Ectodermal cell (in vitro differentiated cells): ENCODE results near the gene ACTRT2.

ENCODE experiments used
- H3K27ac ChIP-seq: 2 replicates; pipeline ENCODE4 v1.7.0; 2013; ENCODE audit warnings: mild to moderate bottlenecking, low read depth, low read length; ENCODE audit not compliant: insufficient read depth, poor library complexity, severe bottlenecking
- H3K27me3 ChIP-seq: 2 replicates; pipeline ENCODE4 v1.7.0; 2013; ENCODE audit warnings: mild to moderate bottlenecking, low read length; ENCODE audit not compliant: insufficient read depth, control insufficient read depth, poor library complexity, severe bottlenecking
- H3K36me3 ChIP-seq: one replicate; pipeline ENCODE4 v1.7.0; 2013; ENCODE audit warnings: low read length; ENCODE audit not compliant: control insufficient read depth, insufficient read depth
- H3K4me1 ChIP-seq: one replicate; pipeline ENCODE4 v1.7.0; 2013; ENCODE audit warnings: low read length; ENCODE audit not compliant: control insufficient read depth, insufficient read depth
- H3K4me3 ChIP-seq: 2 replicates; pipeline ENCODE4 v1.7.0; 2013; ENCODE audit warnings: low read depth, low read length, control low read depth; ENCODE audit not compliant: insufficient read depth
- H3K9me3 ChIP-seq: 2 replicates; pipeline ENCODE4 v1.7.0; 2013; ENCODE audit warnings: mild to moderate bottlenecking, low read length, moderate library complexity; ENCODE audit not compliant: control insufficient read depth
- WGBS, 2 experiments: methylation state at CpG; one replicate each; pipeline ENCODE4 v1.1.7; 2013; ENCODE audit warnings: missing lambda C conversion rate in 2 of 2; 5-methylcytosine and 5-hydroxymethylcytosine counted together

The ACTRT2 gene

GRCh38 chr1:3026581-3027391, 5.5 kb downstream of the ACTRT2 start:
- WGBS, 2 experiments = 82 to 86% methylated on average over 11 of the region's 11 CpGs
- Histone ChIP-seq H3K27ac (no peak overlapping the region), H3K9me3 (peaks cover 2% of the 10 kb centered on the region), H3K4me1 (no peaks in the 10 kb centered on the region), H3K27me3 (no peaks in the 10 kb centered on the region), H3K36me3 (no peaks in the 10 kb centered on the region), H3K4me3 (no peak overlapping the region)

- Histone ChIP-seq H3K4me3 (no peak overlapping the region), H3K4me1 (no peaks in the 10 kb centered on the region), H3K36me3 (no peaks in the 10 kb centered on the region), H3K27me3 (no peaks in the 10 kb centered on the region), H3K27ac (no peak overlapping the region), H3K9me3 (peaks cover 2% of the 10 kb centered on the region)
- WGBS, 2 experiments = 88 to 89% methylated on average over 20 of the region's 20 CpGs
These were observed 6.5 kb downstream of the ACTRT2 start for GRCh38 chr1:3027611-3028371.

- no peak overlapping the region for H3K27ac ChIP-seq
- no peak overlapping the region for H3K4me3 ChIP-seq
- H3K36me3 ChIP-seq = no peaks in the 10 kb centered on the region
- WGBS, 2 experiments = 88% methylated on average over 32 of the region's 32 CpGs
- H3K27me3 ChIP-seq = no peaks in the 10 kb centered on the region
- H3K4me1 ChIP-seq = no peaks in the 10 kb centered on the region
- H3K9me3 ChIP-seq = peaks cover 2% of the 10 kb centered on the region
These were observed 7.4 kb downstream of the ACTRT2 start for GRCh38 chr1:3028531-3029282.

- Histone ChIP-seq H3K27me3 (no peaks in the 10 kb centered on the region), H3K9me3 (peaks cover 2% of the 10 kb centered on the region), H3K4me1 (no peaks in the 10 kb centered on the region), H3K4me3 (no peak overlapping the region), H3K36me3 (no peaks in the 10 kb centered on the region), H3K27ac (no peak overlapping the region)
- 87 to 88% methylated on average over 11 of the region's 11 CpGs for WGBS, 2 experiments
These were observed 8.3 kb downstream of the ACTRT2 start for GRCh38 chr1:3029481-3029961.

- Histone ChIP-seq H3K4me1 (no peaks in the 10 kb centered on the region), H3K36me3 (no peaks in the 10 kb centered on the region), H3K27ac (no peak overlapping the region), H3K9me3 (peaks cover 2% of the 10 kb centered on the region), H3K4me3 (no peak overlapping the region), H3K27me3 (no peaks in the 10 kb centered on the region)
- 91% methylated on average over 32 of the region's 32 CpGs for WGBS, 2 experiments
These were observed 8.9 kb downstream of the ACTRT2 start for GRCh38 chr1:3029991-3030662.

GRCh38 chr1:3030663-3031381, 9.6 kb downstream of the ACTRT2 start:
- H3K4me1 ChIP-seq = no peaks in the 10 kb centered on the region
- WGBS, 2 experiments = 89% methylated on average over 22 of the region's 22 CpGs
- no peak overlapping the region for H3K4me3 ChIP-seq
- no peak overlapping the region for H3K27ac ChIP-seq
- H3K27me3 ChIP-seq = no peaks in the 10 kb centered on the region
- peaks cover 2% of the 10 kb centered on the region for H3K9me3 ChIP-seq
- H3K36me3 ChIP-seq = no peaks in the 10 kb centered on the region

- H3K9me3 ChIP-seq = peaks cover 2% of the 10 kb centered on the region
- H3K36me3 ChIP-seq = no peaks in the 10 kb centered on the region
- no peak overlapping the region for H3K27ac ChIP-seq
- no peak overlapping the region for H3K4me3 ChIP-seq
- no peaks in the 10 kb centered on the region for H3K27me3 ChIP-seq
- WGBS, 2 experiments = 91 to 92% methylated on average over 35 of the region's 35 CpGs
- H3K4me1 ChIP-seq = no peaks in the 10 kb centered on the region
These were observed 10.3 kb downstream of the ACTRT2 start for GRCh38 chr1:3031401-3032221.

GRCh38 chr1:3032371-3033039, 11.2 kb downstream of the ACTRT2 start:
- Histone ChIP-seq H3K9me3 (peaks cover 2% of the 10 kb centered on the region), H3K4me1 (no peaks in the 10 kb centered on the region), H3K36me3 (no peaks in the 10 kb centered on the region), H3K27me3 (no peaks in the 10 kb centered on the region), H3K4me3 (no peak overlapping the region), H3K27ac (no peak overlapping the region)
- WGBS, 2 experiments = 90 to 91% methylated on average over 21 of the region's 21 CpGs
